ENCODE measurements around the gene CCDC106. TPM values are rescaled to one million over a fixed set of nuclear protein-coding genes. Genes with fewer than 3 reads are reported as not detected.

Gene CCDC106
- polyA plus RNA-seq, 10 donors = 10.2 to 17.7 (median 12.1) TPM

DNA sequence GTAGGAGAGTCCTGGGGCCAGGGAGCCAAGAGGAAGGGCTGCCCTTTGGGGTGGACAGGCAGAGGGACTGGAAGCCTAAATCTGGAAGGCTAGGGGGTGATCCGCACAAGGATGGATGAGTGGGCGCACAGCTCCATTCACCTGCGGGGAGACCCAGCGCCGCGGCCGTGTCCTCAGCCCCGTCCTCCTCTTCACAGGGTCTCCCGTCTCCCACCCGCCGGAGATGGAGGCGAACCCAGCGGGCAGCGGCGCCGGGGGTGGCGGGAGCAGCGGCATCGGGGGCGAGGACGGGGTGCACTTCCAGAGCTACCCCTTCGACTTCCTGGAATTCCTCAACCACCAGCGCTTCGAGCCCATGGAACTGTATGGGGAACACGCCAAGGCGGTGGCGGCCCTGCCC, 34.6 kb upstream of the CCDC106 start:
- DNase-seq = no peak

GRCh38 chr19:55613930-55614710, 33.9 kb upstream of the CCDC106 start:
- no peak for DNase-seq

DNA sequence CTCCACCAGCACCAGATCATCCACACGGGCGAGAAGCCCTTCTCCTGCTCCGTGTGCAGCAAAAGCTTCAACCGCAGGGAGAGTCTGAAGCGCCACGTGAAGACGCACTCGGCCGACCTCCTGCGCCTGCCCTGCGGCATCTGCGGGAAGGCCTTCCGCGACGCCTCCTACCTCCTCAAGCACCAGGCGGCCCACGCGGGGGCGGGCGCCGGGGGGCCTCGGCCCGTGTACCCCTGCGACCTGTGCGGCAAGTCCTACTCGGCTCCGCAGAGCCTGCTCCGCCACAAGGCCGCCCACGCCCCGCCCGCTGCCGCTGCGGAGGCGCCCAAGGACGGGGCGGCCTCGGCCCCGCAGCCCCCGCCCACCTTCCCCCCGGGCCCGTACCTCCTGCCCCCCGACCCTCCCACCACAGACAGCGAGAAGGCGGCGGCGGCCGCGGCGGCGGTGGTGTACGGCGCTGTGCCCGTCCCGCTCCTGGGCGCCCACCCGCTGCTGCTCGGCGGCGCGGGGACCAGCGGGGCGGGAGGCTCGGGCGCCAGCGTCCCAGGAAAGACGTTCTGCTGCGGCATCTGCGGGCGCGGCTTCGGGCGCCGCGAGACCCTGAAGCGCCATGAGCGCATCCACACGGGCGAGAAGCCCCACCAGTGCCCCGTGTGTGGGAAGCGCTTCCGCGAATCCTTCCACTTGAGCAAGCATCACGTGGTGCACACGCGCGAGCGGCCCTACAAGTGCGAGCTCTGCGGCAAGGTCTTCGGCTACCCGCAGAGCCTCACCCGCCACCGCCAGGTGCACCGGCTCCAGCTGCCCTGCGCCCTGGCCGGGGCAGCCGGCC, 33.1 kb upstream of the CCDC106 start:
- no peak for DNase-seq

DNA sequence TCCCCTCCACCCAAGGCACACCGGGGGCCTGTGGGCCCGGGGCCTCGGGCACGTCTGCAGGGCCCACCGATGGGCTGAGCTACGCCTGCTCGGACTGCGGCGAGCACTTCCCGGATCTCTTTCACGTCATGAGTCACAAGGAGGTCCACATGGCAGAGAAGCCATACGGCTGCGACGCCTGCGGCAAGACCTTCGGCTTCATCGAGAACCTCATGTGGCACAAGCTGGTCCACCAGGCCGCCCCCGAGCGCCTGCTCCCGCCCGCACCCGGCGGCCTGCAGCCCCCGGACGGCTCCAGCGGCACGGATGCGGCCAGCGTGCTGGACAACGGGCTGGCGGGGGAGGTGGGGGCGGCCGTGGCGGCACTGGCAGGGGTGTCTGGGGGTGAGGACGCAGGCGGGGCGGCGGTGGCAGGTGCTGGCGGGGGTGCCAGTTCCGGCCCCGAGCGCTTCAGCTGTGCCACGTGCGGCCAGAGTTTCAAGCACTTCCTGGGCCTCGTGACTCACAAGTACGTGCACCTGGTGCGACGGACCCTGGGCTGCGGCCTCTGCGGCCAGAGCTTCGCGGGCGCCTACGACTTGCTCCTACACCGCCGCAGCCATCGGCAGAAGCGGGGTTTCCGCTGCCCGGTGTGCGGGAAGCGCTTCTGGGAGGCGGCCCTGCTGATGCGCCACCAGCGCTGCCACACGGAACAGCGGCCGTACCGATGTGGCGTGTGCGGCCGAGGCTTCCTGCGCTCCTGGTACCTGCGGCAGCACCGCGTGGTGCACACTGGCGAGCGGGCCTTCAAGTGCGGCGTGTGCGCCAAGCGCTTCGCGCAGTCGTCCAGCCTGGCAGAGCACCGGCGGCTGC, 32.2 kb upstream of the CCDC106 start:
- no peak for DNase-seq

- DNase-seq = no peak
Measured at GRCh38 chr19:55616395-55616875, 31.6 kb upstream of the CCDC106 start.

GRCh38 chr19:55617426-55617825, 30.6 kb upstream of the CCDC106 start:
- no peak for DNase-seq

DNA sequence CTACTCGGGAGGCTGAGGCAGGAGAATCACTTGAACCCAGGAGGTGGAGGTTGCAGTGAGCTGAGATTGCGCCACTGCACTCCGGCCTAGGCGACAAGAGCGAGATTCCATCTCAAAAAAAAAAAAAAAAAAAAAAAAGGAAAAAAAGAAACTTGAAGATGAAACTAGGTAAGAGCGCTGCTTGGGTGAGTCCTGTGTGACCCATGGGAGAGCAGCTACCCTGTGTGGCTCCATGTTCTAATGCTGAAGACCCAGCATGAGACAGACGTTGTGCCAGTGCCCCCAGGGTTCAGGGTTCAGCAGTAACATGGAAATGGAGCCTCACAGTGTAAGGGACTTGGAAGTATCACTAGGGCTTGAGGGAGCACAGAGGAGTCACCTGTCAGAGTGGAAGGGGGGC, 29.6 kb upstream of the CCDC106 start:
- no peak for DNase-seq

DNA sequence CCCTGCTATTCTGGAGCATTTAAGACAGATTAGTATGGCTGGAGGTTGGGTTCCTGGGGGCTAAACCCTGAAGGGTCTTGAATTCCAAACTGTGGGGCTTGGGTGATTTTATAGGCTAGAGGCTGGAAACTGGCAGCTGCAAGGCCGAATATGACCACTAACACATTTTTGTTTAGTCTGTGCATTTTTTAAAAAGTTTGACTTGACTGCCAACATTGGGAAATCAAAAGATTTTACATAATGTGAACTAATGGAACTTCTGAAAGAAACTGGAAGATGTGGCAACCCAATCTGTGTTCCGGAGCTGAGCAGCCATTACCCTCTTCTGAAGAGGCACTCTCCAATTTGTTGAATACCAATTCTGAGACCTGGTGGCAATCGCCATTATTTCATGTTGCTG, 28.7 kb upstream of the CCDC106 start:
- DNase-seq = no peak

- no peak for DNase-seq
Measured at GRCh38 chr19:55620410-55621204, 27.4 kb upstream of the CCDC106 start.

- DNase-seq = no peak
Measured at GRCh38 chr19:55621205-55621672, 26.8 kb upstream of the CCDC106 start.

GRCh38 chr19:55621673-55622231, 26.3 kb upstream of the CCDC106 start:
- DNase-seq = no peak

GRCh38 chr19:55622242-55622969, 25.6 kb upstream of the CCDC106 start:
- DNase-seq = no peak

- DNase-seq = no peak
Measured at GRCh38 chr19:55623130-55623529, 24.9 kb upstream of the CCDC106 start.

DNA sequence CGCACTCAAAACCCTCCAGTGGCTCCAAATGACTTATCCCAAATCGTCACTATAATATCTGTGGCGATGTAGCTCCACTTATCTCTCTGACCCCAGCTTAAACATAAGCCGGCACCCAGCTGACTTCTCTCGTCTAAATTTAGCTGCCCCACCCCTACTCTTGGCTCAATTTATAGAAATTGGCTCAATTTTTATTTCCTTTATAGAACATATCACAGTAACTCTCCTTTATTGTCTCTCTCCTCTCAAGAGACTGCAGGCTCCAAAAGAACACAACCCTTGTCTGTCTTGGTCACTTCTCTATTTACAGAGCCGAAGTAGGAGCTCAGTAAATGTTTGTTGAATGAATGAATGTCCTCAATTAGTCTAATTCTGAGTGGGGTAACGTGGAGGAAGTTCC, 24.5 kb upstream of the CCDC106 start:
- peak in 1 of 3 donors; percentile 56 for DNase-seq

DNA sequence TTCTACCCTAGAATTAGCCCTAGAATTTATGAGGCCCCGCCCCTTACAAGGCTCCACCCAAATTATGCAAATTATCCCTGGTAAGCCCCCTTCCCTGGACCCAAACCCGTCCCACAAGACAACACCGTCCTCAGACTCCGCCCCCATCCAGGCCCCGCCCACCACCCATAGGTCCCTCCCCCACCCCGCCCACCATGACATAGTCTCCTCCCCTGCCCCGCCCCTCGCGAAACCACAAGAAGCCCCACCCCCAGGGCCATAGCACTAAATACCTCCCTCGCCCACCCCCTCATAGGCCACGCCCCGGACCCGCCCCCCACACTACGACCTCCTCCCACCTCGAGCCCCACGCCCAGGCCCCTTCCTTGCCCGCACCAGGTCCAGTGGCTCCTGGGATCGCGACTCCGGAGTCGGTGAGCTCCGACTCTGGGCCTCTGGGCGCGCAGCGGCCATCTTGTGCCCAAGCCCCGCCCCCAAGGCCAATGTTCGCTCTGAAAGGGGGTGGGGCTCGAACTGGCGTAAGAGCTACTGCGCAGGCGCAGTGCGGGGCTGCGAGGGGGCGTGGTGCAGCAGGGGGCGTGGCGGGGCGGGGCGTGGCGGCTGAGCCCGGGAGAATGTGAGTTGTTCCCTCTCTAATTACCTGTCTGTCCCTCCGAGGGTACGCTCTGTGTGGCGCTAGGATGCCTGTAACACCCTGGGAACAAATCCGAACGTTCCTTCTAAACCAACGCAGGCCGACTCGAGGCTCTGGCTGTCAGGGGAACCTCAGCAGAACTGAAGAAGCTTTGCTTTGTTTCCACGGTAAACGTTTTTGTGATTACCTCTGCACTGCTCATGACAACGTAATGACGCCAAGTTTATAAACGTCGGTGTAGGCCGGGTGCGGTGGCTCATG, 23.7 kb upstream of the CCDC106 start, which contains the start of gene ZNF784:
Gene ZNF784 (minus strand): TSS at position 458 of the 895 bp plus-strand sequence. CDS start 5 bp downstream, at position 453.
- peak; percentile 93 to 97 (median 96) for DNase-seq

DNA sequence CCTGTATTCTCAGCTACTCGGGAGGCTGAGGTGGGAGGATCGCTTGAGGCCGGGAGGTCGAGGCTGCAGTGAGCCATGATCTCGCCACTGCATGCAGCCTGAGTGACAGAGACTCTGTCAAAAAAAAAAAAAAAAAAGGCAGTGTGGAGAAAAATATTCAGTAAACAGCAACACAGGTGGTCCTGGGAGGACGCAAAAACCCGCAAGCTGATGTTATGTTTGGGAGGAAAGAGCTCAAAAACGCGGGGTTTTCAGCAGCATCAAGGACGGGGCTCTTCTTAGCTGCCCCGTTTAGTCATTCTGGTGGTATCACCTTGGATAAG, 23.0 kb upstream of the CCDC106 start:
- no peak for DNase-seq

- DNase-seq = no peak
Measured at GRCh38 chr19:55626350-55626749, 21.7 kb upstream of the CCDC106 start.

DNA sequence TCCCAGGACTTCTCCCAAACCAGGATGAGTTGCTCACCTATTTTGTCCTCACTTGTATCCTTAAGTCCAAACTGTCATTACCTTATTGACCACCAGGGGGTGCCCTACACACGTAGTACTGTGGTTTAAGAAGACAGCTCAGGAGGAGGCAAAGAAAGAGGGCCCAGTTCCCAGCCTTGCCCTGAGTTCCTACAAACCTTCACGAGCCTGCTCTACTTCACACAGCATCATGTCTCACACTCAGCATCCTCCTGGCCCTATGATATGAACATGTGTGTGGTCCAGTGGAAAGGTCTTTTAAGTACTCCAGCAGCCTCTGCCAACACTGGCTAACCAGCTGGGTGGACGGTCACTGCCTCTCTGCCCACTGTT, 15.6 kb upstream of the CCDC106 start:
- DNase-seq = peak; percentile 90 to 94 (median 91)

GRCh38 chr19:55633861-55634260, 14.2 kb upstream of the CCDC106 start:
- DNase-seq = no peak
